ENCODE data around the gene PXK.
"Not testable (repeated sequence)": the region's sequence is repeated elsewhere in the genome, so short reads cannot be mapped to it uniquely, and the experiment has no call there.

Gene PXK

DNA sequence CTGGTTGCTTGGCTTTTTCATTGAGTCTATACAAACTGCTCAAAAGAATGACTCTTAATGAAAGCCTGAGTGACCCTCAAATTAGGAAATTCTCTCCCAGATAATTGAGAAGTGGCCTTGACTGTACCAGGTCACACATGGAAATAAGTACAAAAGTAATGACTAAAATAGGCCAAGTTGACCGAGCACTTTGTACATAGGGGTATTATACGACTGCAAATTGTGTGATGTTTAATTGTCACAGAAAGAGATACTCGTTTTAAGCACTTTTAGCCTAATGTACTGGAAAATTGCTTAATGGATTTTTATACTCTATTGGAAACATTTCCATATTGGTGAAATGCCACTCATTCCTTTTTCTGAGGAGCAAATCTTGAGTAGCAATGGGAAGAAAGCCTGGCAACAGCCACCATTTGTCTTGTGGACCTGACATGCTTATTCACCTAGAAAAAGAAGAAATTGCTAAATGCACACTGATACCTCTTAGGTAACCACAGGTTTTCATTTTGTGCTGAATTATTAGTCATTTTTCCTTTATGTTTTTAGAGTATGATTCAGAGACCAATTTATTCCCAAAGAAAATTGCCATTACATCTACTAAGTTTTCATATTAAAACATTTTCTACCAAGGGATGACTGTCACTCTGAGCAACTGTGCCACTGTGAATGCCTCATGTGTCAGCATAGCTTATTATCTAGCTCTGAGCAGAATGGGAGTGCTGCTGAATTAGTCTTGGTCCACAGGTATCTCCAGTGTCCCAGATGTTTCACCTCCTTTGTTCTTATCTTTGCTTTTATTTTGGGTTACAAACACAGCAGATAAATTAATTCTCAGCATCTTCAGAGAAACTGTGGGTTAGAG, 8.9 kb upstream of the PXK start:
- DNase-seq (ENCODE audit: low read depth): no peak

DNA sequence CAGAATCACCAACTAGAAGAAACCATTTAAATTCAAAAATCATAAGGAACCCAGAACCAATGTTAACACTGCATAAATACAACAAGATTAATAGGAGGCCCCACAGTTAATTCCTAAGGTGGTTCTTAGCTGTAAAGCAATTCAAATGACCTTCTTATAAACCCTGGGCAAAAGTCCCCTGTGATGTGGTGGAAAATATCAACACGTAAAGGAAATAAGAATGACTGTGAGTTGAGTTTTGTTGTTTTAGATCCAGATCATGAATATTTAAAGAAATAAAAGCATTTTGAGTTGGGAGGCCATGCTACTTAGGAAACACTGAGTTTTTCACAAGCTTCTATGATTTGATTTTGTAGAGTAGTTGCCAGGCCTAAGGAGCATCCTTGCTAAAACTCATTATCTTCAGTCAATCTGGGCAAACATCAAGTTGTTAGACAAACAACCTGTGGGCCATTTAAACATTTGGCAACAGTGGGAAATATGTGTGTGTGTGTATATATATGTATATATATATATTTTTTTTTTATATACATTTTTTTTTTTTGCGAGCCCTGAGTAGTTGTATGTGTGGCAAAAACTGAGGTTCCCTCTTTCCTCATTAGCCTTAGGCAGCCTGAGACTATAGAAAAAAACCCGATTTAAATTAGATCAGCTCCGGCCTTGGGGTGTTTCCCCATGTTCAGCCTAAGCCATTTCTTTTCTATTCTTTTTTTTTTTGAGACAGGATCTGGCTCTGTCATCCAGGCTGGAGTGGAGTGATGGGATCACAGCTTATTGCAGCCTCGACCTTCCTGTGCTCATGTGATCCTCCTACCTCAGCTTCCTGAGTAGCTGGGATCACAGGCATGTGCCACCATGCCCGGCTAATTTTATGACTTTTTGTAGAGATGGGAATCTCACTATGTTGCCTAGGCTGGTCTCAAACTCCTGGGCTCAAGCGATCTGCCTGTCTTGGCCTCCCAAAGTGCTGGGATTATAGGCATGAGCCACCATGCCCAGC, 8.0 kb upstream of the PXK start:
- DNase-seq (ENCODE audit: low read depth): no peak

DNA sequence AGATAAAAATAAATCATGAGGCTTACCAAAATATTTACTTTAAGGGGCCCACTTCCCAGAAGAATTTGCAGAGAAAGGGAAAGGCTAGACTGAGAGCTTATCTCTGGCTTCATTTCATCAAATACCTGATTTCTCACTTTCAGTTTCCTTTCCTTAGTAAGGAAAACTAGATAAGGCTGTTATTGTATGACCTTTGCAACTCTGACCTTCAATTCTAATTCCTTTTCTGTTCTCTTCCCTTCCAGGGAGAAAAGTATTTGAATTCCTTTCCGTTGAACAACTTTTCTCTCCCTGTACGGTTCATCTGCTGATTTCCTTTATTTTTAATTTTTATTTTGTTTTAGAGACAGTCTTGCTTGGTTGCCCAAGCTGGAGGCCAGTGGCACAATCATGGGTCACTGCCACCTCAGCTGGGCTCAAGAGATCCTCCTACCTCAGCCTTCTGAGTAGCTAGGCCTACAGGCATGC, 7.1 kb upstream of the PXK start:
- DNase-seq (ENCODE audit: low read depth): no peak

DNA sequence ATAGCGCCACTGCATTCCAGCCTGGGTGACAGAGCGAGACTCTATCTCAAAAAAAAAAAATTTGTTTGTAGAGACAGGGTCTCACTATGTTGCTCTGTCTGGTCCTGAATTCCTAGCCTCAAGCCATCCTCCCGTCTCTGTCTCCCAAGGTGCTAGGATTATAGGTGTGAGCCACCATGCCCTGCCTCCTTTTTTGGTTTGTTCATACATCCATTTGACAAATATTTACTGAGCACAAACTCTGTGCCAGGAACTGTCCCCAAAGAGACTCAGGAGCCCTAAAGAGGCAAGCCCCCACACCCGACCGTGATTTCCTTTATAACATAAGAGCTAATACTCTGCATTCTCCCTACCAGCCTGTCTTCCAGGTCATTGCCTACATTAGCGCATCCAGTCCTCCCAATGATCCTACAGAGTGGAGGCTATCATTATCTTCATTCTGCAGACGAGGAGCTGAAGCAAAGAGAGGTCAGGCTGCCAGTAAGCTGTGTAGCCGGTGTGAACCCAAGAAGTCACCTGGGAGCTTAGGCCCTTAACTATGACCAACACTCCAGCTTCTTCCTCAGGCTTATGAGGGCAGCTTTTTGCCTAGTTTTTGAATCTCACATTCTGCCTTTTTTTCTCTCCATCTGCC, 6.3 kb upstream of the PXK start:
- no peak for DNase-seq (ENCODE audit: low read depth)

DNA sequence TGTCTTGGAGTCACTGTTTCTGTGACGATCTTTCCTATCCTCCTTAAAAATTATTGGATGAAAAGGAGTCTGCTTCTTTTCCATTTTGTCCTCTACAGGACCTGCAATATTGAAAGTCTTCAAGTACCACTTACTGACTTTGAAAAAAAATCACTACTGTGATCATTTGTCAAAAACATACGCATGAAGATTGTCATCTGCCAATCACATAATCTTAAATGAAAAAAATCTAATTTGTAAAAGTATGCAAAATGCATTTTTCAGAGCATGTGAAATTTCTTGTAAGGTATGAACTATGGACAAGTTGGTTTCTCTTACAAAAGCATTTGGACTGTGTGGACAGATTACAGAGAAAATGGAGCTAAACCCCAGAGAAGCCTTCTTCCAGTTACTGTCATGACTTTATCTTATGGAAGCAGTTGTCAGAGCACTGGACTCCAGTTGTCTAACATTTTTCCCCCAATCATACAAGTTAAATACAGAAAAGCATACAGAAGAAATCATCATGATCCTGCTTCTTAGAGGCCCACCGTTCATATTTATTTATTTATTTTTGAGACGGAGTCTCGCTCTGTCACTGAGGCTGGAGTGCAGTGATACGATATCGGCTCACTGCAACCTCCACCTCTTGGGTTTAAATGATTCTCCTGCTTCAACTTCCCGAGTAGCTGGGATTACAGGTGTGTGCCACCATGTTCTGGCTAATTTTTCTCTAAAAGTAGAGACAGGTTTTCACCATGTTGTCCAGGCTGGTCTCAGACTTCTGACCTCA, 3.4 kb upstream of the PXK start:
- DNase-seq (ENCODE audit: low read depth): no peak

DNA sequence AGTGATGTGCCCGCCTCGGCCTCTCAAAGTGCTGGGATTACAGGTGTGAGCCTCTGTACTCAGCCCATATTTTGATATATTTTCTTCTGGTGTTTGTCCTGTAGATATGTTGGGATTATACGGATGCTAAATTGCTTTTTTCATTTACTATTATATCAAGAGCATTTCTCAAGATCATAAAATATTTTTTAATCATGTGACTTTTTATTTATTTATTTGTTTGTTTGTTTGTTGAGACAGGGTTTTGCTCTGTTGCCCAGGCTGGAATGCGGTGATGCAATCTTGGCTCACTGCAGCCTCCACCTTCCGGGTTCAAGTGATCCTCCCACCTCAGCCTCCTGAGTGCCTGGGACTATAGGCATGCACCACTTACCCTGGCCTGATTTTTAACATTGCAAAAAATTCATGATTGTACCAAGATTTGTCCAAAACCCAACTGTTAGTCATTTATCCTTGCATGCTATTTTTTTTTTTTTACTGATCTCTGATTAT, 2.7 kb upstream of the PXK start:
- DNase-seq (ENCODE audit: low read depth): no peak

DNA sequence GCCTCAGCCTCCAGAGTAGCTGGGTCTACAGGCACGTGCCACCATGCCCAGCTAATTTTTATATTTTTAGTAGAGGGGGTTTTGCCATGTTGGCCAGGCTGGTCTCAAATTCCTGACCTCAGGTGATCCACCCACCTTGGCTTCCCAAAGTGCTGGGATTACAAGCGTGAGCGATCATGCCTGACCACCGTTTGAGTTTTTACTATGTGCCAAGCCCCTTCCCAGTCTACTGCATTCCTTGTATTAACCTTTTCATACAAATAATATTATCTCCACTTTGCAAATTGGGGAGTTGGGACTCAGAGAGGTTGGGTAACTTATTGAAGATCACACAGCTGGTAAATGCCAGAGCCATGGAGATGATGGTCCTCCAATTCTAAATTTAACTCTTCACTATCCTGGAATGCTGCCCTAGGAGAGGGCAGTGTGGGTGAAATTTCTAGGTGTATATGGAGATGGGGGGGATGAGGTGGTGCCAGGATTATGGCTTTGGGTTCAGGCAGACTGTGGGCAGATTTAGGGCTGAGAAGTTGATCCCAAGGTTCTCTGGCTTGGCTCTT, 1.0 kb upstream of the PXK start:
- DNase-seq (ENCODE audit: low read depth): no peak

DNA sequence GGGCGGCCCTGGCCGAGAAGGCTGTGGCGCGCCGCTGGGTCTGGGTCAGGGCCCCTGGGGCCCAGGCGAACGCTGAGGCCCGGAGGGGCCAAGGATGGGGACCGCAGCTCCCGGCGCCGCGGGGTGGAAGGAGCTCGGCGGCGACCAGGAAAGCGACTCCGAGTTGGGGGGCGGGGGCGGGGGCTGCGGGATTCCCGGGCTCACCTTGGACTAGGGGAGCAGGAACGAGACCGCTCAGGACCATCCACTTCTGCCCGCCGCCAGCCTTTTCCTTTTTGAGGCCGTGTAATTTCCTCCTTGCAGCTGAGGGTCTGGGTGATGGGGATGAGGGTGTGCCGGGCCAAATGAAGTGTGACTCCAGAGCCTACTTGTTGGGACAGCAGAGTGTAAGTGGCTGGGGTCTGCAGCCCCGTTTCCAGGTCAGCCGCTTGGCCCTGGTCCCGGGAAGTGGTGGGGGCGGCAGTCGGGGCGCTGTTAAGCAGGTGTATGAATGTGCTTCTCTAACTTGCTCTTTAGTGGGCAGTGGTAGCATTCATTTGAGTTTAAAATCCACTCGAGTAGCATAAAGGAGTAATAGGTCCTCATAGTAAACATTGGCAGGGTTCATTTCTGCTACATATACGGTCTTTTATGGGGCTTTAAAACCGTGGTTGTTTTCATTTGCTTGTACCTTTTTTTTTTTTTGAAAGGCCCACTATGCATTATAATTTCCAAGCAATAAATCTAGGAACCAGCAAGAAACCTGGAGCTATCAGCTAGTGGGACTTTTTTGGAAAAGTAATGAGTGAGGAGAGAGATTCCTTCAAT, 717 bp downstream of the PXK start:
- peak; percentile 13 for DNase-seq (ENCODE audit: low read depth)

DNA sequence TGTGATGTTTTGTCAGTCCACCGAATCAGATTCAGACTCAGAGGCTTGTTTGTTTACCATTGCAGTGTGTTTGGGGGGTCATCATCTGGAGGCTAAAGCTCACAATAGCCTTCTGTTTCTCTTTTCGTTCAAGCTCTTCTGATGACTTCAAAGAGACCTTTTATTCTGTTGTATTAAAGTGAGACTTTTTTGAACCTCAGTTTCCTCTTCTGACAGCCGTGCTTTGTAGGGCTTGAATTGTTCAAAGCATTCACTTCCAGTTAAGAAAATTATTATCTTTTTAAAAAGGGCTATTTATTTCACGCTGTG, 1.3 kb downstream of the PXK start:
- DNase-seq (ENCODE audit: low read depth): no peak

DNA sequence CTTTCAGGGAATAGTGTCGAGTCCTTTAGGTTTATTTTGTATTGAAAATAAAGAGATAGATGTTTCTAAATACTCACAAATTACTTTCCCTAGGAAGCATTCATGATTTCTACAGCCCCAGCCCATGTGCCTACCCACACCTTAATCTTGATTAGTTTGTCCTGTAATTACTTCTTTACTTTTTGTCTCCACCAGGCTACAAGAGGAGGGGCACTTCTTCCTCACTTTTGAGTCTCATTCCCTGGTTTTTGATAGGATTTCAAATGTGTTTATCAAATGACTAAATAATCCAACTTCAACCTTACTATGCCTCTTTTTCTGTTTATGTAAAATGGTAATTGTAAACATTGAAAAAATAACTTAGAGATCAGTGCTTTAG, 1.8 kb downstream of the PXK start:
- no peak for DNase-seq (ENCODE audit: low read depth)

DNA sequence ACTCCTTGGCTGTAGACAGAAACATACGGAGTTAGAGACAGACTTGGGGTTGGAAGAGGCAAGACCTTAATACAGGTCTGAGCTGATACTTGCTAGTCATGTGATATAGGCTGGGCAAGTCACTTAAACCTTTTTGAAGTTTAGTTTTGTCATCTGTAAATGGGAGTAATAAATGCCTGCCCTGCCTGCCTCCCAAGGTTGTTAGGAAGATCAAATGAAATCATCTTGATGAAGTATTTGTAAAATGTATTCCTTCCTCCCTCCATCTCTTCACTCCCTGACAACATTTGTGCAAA, 2.9 kb downstream of the PXK start:
- DNase-seq (ENCODE audit: low read depth): no peak

DNA sequence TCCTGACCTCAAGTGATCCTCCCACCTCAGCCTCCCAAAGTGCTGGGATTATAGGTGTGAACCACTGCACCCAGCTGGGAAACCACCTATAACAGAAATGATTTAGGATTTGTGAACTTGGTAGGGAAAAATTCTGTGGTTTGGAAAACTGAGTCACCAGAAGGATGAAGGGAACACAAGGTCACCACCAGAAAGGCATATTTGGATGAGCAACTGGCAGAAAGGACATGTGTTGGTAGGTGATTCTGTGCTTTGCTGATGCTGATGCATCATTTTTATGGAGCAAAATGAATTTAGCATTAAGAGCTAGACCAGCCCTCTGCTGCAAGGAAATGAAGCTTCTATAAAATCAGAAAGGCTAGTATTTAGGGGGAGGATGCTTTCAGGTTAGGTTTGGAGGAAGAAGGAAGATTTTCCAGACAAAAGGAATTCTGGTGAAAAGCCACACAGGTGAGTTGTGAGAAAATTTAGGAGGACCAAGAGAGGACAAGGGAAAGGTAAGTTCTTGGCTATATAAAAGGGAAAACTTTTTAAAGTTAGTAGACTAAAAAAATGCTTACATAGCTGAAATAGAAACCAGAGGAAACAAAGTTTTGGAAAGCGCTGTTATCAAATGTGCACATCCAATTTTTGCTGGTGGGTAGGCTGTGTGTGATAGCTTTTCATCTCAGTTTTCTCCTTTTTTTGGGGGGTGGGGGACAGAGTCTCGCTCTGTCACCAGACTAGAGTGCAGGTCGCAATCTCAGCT, 3.6 kb downstream of the PXK start:
- no peak for DNase-seq (ENCODE audit: low read depth)

DNA sequence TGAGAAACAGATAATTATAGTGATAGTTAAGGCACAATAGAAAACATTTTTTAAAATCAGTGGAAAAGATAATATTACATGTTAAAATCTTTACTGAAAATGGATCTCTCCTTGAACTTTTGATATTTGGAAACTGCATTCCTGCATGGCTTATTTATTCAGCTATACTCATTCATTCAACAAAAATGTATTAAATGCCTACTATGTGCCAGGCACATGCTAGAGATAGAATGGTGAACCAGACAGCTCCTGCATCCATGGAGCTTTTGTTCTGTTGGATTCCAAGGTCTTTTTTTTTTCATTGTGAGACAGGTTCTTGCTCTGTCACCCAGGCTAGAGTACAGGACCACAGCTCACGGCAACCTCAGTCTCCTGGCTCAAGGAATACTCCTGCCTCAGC, 4.5 kb downstream of the PXK start:
- DNase-seq (ENCODE audit: low read depth): no peak

DNA sequence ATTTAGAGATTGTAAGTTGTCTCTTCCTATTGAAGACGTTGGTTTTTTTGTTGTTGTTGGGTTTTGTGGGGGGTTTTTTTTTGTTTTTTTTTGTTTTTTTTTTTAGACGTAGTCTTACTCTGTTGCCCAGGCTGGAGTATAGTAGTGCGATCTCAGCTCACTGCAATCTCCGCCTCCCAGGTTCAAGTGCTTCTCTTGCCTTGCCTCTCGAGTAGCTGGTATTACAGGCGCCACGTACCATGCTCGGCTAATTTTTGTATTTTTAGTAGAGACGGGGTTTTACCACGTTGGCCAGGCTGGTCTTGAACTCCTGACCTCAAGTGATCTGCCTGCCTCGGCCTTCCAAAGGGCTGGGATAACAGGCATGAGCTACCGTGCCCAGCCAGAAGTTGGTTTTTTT, 6.5 kb downstream of the PXK start:
- not testable (repeated sequence) for DNase-seq (ENCODE audit: low read depth)

DNA sequence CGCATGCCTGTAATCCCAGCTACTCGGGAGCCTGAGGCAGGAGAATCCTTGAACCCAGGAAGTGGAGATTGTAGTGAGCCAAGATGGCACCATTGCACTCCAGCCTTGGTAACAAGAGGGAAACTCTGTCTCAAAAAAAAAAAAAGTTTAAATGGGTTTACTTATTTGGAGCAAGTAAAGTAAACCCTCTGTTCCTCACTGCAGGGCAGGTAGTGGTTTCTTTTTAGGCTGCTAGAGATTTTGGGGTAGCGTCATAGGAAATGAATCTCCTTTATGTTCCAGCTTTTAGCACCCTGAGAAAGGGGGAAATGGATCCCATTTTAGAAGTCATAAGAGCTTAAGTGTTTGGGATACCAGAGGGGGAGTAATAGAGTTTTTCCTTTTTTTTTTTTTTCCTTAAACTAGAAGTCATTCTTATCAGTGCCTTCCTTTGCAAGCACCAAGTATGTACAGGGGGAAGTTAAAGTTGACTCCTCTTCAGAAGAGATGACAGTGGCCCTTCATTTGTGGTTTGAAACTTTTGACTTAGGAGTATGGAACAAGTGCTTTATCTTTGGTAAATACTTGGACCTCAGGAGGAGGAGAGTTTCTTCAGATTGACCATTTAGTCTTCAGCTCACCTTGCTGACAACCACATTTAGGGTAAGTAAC, 8.0 kb downstream of the PXK start:
- DNase-seq (ENCODE audit: low read depth): no peak

DNA sequence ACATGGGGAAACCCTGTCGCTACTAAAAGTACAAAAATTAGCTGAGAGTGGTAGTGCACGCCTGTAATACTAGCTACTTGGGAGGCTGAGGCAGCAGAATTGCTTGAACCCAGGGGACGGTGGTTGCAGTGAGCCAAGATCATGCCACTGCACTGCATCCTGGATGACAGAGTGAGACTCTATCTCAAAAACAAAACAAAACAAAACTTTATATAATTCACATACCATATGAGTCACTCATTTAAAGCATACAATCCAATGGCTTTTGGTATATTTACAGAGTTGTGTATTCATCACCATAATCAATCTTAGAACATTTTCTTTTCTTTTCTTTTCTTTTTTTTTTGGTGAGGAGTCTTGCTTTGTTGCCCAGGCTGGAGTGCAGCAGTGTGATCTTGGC, 8.7 kb downstream of the PXK start:
- no peak for DNase-seq (ENCODE audit: low read depth)

DNA sequence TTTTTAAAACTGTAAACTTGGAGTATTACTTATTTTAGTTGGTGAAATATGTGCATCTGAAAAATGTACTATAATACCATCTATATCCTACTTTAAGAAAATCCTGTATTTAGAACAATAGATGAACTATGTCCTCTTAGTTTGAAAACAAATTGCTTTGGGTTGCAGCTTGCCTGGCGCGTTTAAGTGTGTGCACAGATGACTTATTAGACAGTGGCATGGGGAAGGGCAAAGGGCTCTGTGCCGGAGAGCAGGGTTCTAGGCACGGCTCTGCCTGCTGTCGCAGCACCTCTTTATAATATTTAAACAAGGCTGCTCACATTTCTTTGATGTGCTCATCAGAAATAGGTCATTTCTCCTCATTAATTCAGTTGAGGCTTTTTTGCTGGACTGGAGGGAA, 10.0 kb downstream of the PXK start:
- no peak for DNase-seq (ENCODE audit: low read depth)

DNA sequence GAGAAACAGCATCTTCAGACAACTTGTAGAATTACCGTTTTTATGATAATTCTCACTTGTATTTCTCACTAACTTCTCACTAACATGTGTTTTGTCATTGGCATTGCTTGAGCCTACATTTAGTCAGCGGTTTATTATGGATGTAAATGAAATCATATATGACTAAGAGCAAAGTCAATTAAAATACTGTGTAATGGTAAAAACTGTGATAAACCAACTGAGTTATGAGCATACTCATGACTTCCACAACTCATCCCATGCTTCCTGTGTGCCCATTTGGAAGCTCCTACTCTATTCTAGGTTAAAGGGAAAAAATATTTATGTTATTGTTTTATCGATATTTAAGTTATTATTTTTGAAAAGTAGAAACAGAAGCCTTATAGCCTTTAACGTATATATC, 12.8 kb downstream of the PXK start:
- no peak for DNase-seq (ENCODE audit: low read depth)

DNA sequence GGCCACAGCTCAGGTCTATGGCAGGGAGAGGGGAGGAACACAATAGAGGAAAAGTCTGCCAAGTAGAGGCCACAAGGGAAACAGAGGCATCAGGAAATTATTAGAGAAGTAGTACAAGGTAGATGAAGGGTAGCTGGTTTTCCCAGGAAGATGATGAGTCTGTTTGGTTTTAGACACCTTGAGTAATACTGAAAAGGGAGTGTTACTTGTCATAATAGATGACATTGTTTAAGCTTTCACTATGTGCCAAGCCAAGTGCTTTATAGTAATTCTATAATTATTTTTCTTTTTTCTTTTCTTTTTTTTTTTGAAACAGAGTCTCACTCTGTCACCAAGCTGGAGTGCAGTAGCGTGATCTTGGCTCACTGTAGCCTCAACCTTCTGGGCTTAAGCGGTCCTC, 13.7 kb downstream of the PXK start:
- DNase-seq (ENCODE audit: low read depth): no peak

DNA sequence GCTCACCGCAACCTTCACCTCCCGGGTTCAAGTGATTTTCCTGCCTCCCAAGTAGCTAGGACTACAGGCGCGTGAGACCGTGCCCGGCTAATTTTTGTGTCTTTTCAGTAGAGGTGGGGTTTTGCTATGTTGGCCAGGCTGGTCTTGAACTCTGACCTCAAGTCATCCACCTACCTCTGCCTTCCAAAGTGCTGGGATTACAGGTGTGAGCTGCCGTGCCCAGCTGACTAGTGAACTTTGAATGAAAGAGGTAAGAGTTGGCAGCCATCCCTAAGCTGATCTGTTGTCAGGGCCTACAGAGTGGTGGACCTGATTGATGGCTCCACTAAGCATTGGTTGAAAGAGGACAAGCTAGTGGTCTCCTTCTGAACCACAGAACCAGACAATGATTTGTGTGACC, 15.3 kb downstream of the PXK start:
- DNase-seq (ENCODE audit: low read depth): no peak
